ENCODE results near the gene FAR2. TPM values are rescaled to one million over a fixed set of nuclear protein-coding genes. Genes with fewer than 3 reads are reported as not detected.
A peak's percentile ranks its signal among the peaks of the same experiment; 100 is the strongest.

FAR2 gene
- total and polyA plus RNA-seq, 2 donors (not counting 1 experiment from before 2014, with no cell fraction given), result 9.2 to 10.2 TPM

- TF ChIP-seq CTCF (conservative IDR thresholded peaks at IDR 0.05 in 1 of 2, IDR thresholded peaks at IDR 0.05 in 1 of 2; ENCODE audit: low read depth in 1 of 2, low read length in 2 of 2), result no peak
- TF ChIP-seq EZH2 (IDR thresholded peaks at IDR 0.05; ENCODE audit: low read length, missing control alignments), result no peak
- no peak overlapping the region for H3K27ac ChIP-seq (ENCODE audit: insufficient read depth, low read length)
- DNase-seq (ENCODE audit: low read depth in 2 of 2), result peak in 1 of 2 donors; percentile 10
Observed at GRCh38 chr12:29334937-29335336, 185.9 kb downstream of the FAR2 start.

GRCh38 chr12:29337325-29337724 is 188.2 kb downstream of the FAR2 start:
- H2AFZ ChIP-seq (ENCODE audit: low read length), result no peak overlapping the region
- no peaks in the 10 kb centered on the region for H3K9me3 ChIP-seq (ENCODE audit: control insufficient read depth, insufficient read depth, low read depth, low read length)
- TF ChIP-seq EZH2 (IDR thresholded peaks at IDR 0.05; ENCODE audit: low read length, missing control alignments), result no peak
- TF ChIP-seq CTCF (conservative IDR thresholded peaks at IDR 0.05 in 1 of 2, IDR thresholded peaks at IDR 0.05 in 1 of 2; ENCODE audit: low read depth in 1 of 2, low read length in 2 of 2), result no peak
- no peak overlapping the region for H3K4me2 ChIP-seq (ENCODE audit: extremely low read depth, insufficient read depth, low read length)
- DNase-seq (ENCODE audit: low read depth in 2 of 2), result no peak
- H3K4me3 ChIP-seq (replicated peaks in 1 of 4; ENCODE audit: control extremely low read depth in 1 of 4, insufficient read depth in 1 of 4, low read depth in 3 of 4, low read length in 4 of 4), result no peak overlapping the region
- no peaks in the 10 kb centered on the region for H3K27me3 ChIP-seq (ENCODE audit: control insufficient read depth, insufficient read depth, low read length)
- no peaks in the 10 kb centered on the region for H3K4me1 ChIP-seq (ENCODE audit: control insufficient read depth, extremely low read depth, insufficient read depth, low read length)
- H3K36me3 ChIP-seq (ENCODE audit: control insufficient read depth, insufficient read depth, low read length), result no peaks in the 10 kb centered on the region
- no peaks in the 10 kb centered on the region for H4K20me1 ChIP-seq (ENCODE audit: control insufficient read depth, extremely low read depth, insufficient read depth, low read length)
- no peaks in the 10 kb centered on the region for H3K79me2 ChIP-seq (ENCODE audit: control insufficient read depth, insufficient read depth, low read length)
- H3K27ac ChIP-seq (ENCODE audit: insufficient read depth, low read length), result no peak overlapping the region
- H3K9ac ChIP-seq (ENCODE audit: insufficient read depth, low read length), result no peak overlapping the region

More at GRCh38 chr12:29334937-29335336, 185.9 kb downstream of the FAR2 start:
- Histone ChIP-seq H3K4me2 (ENCODE audit: extremely low read depth, insufficient read depth, low read length) (no peak overlapping the region), H3K27me3 (ENCODE audit: control insufficient read depth, insufficient read depth, low read length) (no peaks in the 10 kb centered on the region), H2AFZ (ENCODE audit: low read length) (no peak overlapping the region), H3K36me3 (ENCODE audit: control insufficient read depth, insufficient read depth, low read length) (no peaks in the 10 kb centered on the region), H3K9ac (ENCODE audit: insufficient read depth, low read length) (no peak overlapping the region), H3K9me3 (ENCODE audit: control insufficient read depth, insufficient read depth, low read depth, low read length) (no peaks in the 10 kb centered on the region), H3K4me3 (replicated peaks in 1 of 4; ENCODE audit: control extremely low read depth in 1 of 4, insufficient read depth in 1 of 4, low read depth in 3 of 4, low read length in 4 of 4) (no peak overlapping the region), H3K79me2 (ENCODE audit: control insufficient read depth, insufficient read depth, low read length) (no peaks in the 10 kb centered on the region), H4K20me1 (ENCODE audit: control insufficient read depth, extremely low read depth, insufficient read depth, low read length) (no peaks in the 10 kb centered on the region), H3K4me1 (ENCODE audit: control insufficient read depth, extremely low read depth, insufficient read depth, low read length) (no peaks in the 10 kb centered on the region)

GRCh38 chr12:29343022-29343799 is 194.1 kb downstream of the FAR2 start:
- Histone ChIP-seq H4K20me1 (ENCODE audit: control insufficient read depth, extremely low read depth, insufficient read depth, low read length) (no peaks in the 10 kb centered on the region), H3K27me3 (ENCODE audit: control insufficient read depth, insufficient read depth, low read length) (no peaks in the 10 kb centered on the region), H3K4me1 (ENCODE audit: control insufficient read depth, extremely low read depth, insufficient read depth, low read length) (no peaks in the 10 kb centered on the region), H3K36me3 (ENCODE audit: control insufficient read depth, insufficient read depth, low read length) (no peaks in the 10 kb centered on the region), H3K9me3 (ENCODE audit: control insufficient read depth, insufficient read depth, low read depth, low read length) (no peaks in the 10 kb centered on the region), H2AFZ (ENCODE audit: low read length) (no peak overlapping the region), H3K4me3 (replicated peaks in 1 of 4; ENCODE audit: control extremely low read depth in 1 of 4, insufficient read depth in 1 of 4, low read depth in 3 of 4, low read length in 4 of 4) (no peak overlapping the region), H3K27ac (ENCODE audit: insufficient read depth, low read length) (no peak overlapping the region), H3K9ac (ENCODE audit: insufficient read depth, low read length) (no peak overlapping the region), H3K4me2 (ENCODE audit: extremely low read depth, insufficient read depth, low read length) (no peak overlapping the region), H3K79me2 (ENCODE audit: control insufficient read depth, insufficient read depth, low read length) (no peaks in the 10 kb centered on the region)
- peak in 1 of 2 donors; percentile 18 for DNase-seq (ENCODE audit: low read depth in 2 of 2)
- no peak for TF ChIP-seq EZH2 (IDR thresholded peaks at IDR 0.05; ENCODE audit: low read length, missing control alignments)
- TF ChIP-seq CTCF (conservative IDR thresholded peaks at IDR 0.05 in 1 of 2, IDR thresholded peaks at IDR 0.05 in 1 of 2; ENCODE audit: low read depth in 1 of 2, low read length in 2 of 2), result no peak

Data from fibroblast of lung (primary cell).